Measurements from ENCODE around the gene MRFAP1. TPM values are rescaled to one million over a fixed set of nuclear protein-coding genes. Genes with fewer than 3 reads are reported as not detected.

MRFAP1 gene
- total RNA-seq, 2 donors from 2014 or later = 131 to 243 TPM

DNA sequence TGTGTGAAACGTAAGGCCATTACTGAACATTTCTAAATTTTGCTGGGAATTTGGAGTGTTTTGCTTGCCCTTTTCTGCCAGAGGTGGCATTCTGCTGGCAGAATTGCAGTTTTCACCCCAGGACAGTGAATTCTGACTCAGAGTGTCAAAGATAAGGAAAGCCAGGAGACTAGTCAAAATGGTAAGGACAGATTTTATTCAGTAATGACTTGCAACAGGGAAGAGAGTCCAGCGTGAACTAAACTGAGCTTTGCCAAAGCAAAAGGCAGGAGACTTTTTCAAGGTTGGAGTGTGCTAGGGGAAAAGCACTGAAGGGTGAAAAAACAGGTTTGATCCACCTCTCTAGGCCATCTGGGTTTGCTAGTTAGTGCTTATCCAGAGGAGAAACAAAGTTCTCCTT lies 19.4 kb downstream of the MRFAP1 start:
- no peaks in the 10 kb centered on the region for H3K36me3 ChIP-seq
- H3K27ac ChIP-seq = no peak overlapping the region

GRCh38 chr4:6660430-6660829 lies 19.9 kb downstream of the MRFAP1 start:
- no peak for DNase-seq (ENCODE audit: low spot score)
- ATAC-seq (ENCODE audit: insufficient number of reproducible peaks, low FRiP score, low read depth) = no peak
- no peak overlapping the region for H3K4me3 ChIP-seq
- no peaks in the 10 kb centered on the region for H3K27me3 ChIP-seq (replicated peaks; ENCODE audit: insufficient read depth)
- TF ChIP-seq, protein P1, sequence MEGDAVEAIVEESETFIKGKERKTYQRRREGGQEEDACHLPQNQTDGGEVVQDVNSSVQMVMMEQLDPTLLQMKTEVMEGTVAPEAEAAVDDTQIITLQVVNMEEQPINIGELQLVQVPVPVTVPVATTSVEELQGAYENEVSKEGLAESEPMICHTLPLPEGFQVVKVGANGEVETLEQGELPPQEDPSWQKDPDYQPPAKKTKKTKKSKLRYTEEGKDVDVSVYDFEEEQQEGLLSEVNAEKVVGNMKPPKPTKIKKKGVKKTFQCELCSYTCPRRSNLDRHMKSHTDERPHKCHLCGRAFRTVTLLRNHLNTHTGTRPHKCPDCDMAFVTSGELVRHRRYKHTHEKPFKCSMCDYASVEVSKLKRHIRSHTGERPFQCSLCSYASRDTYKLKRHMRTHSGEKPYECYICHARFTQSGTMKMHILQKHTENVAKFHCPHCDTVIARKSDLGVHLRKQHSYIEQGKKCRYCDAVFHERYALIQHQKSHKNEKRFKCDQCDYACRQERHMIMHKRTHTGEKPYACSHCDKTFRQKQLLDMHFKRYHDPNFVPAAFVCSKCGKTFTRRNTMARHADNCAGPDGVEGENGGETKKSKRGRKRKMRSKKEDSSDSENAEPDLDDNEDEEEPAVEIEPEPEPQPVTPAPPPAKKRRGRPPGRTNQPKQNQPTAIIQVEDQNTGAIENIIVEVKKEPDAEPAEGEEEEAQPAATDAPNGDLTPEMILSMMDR (IDR thresholded peaks at IDR 0.05) = no peak
- no peak overlapping the region for H3K27ac ChIP-seq
- H3K4me1 ChIP-seq (ENCODE audit: control insufficient read depth in 1 of 2, low read depth in 2 of 2) = peaks cover 4 to 27% of the 10 kb centered on the region in 2 donors
- H3K36me3 ChIP-seq = no peaks in the 10 kb centered on the region
- no peaks in the 10 kb centered on the region for H3K9me3 ChIP-seq

More for the DNA sequence above, 19.4 kb downstream of the MRFAP1 start:
- ATAC-seq (ENCODE audit: insufficient number of reproducible peaks, low FRiP score, low read depth) (no peak), DNase-seq (ENCODE audit: low spot score) (no peak)
- Histone ChIP-seq H3K4me1 (ENCODE audit: control insufficient read depth in 1 of 2, low read depth in 2 of 2) (peaks cover 4 to 25% of the 10 kb centered on the region in 2 donors), H3K27me3 (replicated peaks; ENCODE audit: insufficient read depth) (no peaks in the 10 kb centered on the region), H3K9me3 (no peaks in the 10 kb centered on the region), H3K4me3 (no peak overlapping the region)
- TF ChIP-seq, protein P1 (IDR thresholded peaks at IDR 0.05) = no peak

- H3K4me3 ChIP-seq = no peak overlapping the region
- no peak for ATAC-seq (ENCODE audit: insufficient number of reproducible peaks, low FRiP score, low read depth)
- DNase-seq (ENCODE audit: low spot score) = no peak
- H3K36me3 ChIP-seq = no peaks in the 10 kb centered on the region
- H3K4me1 ChIP-seq (ENCODE audit: control insufficient read depth in 1 of 2, low read depth in 2 of 2) = peaks cover 4 to 27% of the 10 kb centered on the region in 2 donors
- H3K27me3 ChIP-seq (replicated peaks; ENCODE audit: insufficient read depth) = no peaks in the 10 kb centered on the region
- H3K9me3 ChIP-seq = no peaks in the 10 kb centered on the region
- H3K27ac ChIP-seq = no peak overlapping the region
- TF ChIP-seq, protein P1 (IDR thresholded peaks at IDR 0.05) = no peak
Observed at GRCh38 chr4:6662591-6662990, 22.1 kb downstream of the MRFAP1 start.

GRCh38 chr4:6663596-6664393 lies 23.3 kb downstream of the MRFAP1 start:
- DNase-seq (ENCODE audit: low spot score) (no peak), ATAC-seq (ENCODE audit: insufficient number of reproducible peaks, low FRiP score, low read depth) (no peak)
- peaks cover 4 to 27% of the 10 kb centered on the region in 2 donors for H3K4me1 ChIP-seq (ENCODE audit: control insufficient read depth in 1 of 2, low read depth in 2 of 2)
- TF ChIP-seq, protein P1 (IDR thresholded peaks at IDR 0.05) = no peak
- H3K9me3 ChIP-seq = no peaks in the 10 kb centered on the region
- H3K36me3 ChIP-seq = no peaks in the 10 kb centered on the region
- H3K4me3 ChIP-seq = peak overlapping the region; percentile 73
- no peaks in the 10 kb centered on the region for H3K27me3 ChIP-seq (replicated peaks; ENCODE audit: insufficient read depth)
- no peak overlapping the region for H3K27ac ChIP-seq

GRCh38 chr4:6665320-6665654 lies 24.8 kb downstream of the MRFAP1 start:
- H3K27me3 ChIP-seq (replicated peaks; ENCODE audit: insufficient read depth) = no peaks in the 10 kb centered on the region
- no peak overlapping the region for H3K27ac ChIP-seq
- TF ChIP-seq, protein P1 (IDR thresholded peaks at IDR 0.05) = no peak
- H3K4me3 ChIP-seq = no peak overlapping the region
- peaks cover 4 to 15% of the 10 kb centered on the region in 2 donors for H3K4me1 ChIP-seq (ENCODE audit: control insufficient read depth in 1 of 2, low read depth in 2 of 2)
- no peaks in the 10 kb centered on the region for H3K36me3 ChIP-seq
- no peak for DNase-seq (ENCODE audit: low spot score)
- no peak for ATAC-seq (ENCODE audit: insufficient number of reproducible peaks, low FRiP score, low read depth)
- H3K9me3 ChIP-seq = no peaks in the 10 kb centered on the region
